ENCODE data around the gene UBAC2.

Gene UBAC2

DNA sequence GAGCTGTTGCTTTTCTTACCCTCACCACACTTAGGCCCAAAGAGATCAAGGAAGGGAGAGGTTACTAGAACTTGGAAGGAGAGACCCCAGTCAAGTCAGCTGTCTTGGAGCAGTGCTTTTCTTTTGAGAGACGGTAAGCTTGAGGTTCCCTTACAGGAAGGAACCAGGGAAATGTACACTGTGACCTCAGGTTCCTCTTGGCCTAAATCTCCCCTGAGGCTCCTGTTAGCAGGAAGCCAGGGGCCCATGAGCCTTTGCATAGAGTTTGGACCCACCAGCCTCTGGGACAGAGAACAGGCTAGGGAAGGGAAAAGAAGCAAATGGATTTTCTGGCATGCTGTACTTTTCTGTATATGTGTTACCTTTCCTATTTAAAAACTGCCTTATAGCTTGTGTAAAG is 63.4 kb downstream of the UBAC2 start:
- Histone ChIP-seq H3K27me3 (ENCODE audit: insufficient read depth, low read depth) (no peaks in the 10 kb centered on the region), H2AFZ (ENCODE audit: low read depth) (no peak overlapping the region), H3K36me3 (ENCODE audit: insufficient read depth) (no peaks in the 10 kb centered on the region), H3K79me2 (ENCODE audit: insufficient read depth, low read depth) (no peaks in the 10 kb centered on the region), H3K27ac (no peak overlapping the region), H4K20me1 (ENCODE audit: insufficient read depth) (no peaks in the 10 kb centered on the region), H3K4me3 (IDR thresholded peaks at IDR 0.05; ENCODE audit: insufficient read depth, low read depth, low read length) (no peak overlapping the region), H3K9ac (no peak overlapping the region), H3K4me1 (ENCODE audit: low read depth, poor library complexity, severe bottlenecking) (no peaks in the 10 kb centered on the region), H3K4me2 (no peak overlapping the region)
- TF ChIP-seq CTCF (conservative IDR thresholded peaks at IDR 0.05; ENCODE audit: low read depth, low read length), result no peak

DNA sequence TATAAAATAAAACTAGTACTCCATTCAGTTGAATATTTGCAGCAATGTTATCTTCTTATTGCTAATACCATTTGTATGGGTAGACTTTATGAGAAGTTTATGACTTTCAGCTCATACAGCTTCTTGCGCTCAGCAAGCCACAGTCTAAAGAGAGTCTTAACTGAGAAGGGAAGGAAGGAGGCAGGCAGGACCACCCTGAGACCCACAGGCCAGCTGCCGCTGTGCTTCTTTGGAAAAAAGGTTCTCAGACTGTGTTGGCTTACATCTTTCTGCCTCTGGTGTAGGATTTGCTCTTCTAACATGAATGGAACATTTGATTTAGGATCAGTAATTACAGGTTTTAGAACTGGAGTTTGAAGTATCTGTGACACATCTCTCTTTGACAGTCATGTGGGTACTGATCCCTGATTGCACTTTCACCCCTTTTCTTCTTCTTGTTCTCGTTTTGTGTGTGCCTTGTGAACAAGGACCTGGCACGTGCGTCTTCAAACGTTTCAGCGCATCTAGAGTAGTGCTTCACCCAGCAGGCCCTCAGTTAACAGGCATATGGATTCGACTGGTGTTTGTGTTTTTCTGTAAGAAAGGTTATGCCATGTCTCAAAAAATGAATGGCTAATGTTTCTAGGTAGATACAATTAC is 64.6 kb downstream of the UBAC2 start:
- no peak overlapping the region for H3K4me2 ChIP-seq
- H3K9ac ChIP-seq, result no peak overlapping the region
- no peaks in the 10 kb centered on the region for H3K27me3 ChIP-seq (ENCODE audit: insufficient read depth, low read depth)
- no peak overlapping the region for H3K27ac ChIP-seq
- no peaks in the 10 kb centered on the region for H4K20me1 ChIP-seq (ENCODE audit: insufficient read depth)
- no peak for TF ChIP-seq CTCF (conservative IDR thresholded peaks at IDR 0.05; ENCODE audit: low read depth, low read length)
- no peaks in the 10 kb centered on the region for H3K36me3 ChIP-seq (ENCODE audit: insufficient read depth)
- H3K4me1 ChIP-seq (ENCODE audit: low read depth, poor library complexity, severe bottlenecking), result no peaks in the 10 kb centered on the region
- H3K79me2 ChIP-seq (ENCODE audit: insufficient read depth, low read depth), result no peaks in the 10 kb centered on the region
- H3K4me3 ChIP-seq (IDR thresholded peaks at IDR 0.05; ENCODE audit: insufficient read depth, low read depth, low read length), result no peak overlapping the region
- H2AFZ ChIP-seq (ENCODE audit: low read depth), result no peak overlapping the region

DNA sequence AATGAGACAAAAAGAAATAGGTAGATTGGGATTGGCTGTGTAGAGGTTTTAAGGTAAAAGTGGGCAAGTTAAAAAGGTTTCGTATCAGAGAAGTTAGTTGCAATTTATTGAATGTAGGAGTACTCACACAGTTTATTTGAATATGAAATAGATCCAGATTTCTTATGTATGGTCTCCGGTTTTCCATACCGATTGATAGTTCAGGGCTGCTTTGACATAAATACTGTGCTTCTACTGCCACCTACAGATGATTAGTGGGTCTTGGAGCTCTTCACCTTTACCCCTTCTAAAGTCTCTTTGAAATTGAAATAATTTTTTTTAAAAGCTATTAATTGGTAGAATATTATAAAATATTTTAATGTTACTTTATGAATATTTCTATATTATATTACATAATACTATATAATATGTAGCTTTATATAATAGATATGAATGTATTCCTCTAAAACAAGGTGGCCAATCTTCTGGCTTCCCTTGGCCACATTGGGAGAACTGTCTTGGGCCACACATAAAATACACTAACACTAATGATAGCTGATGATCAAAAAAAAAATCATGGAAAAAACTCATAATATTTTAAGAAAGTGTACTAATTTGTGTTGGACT is 65.3 kb downstream of the UBAC2 start:
- H2AFZ ChIP-seq (ENCODE audit: low read depth), result no peak overlapping the region
- no peaks in the 10 kb centered on the region for H3K36me3 ChIP-seq (ENCODE audit: insufficient read depth)
- H4K20me1 ChIP-seq (ENCODE audit: insufficient read depth), result no peaks in the 10 kb centered on the region
- no peak overlapping the region for H3K4me2 ChIP-seq
- H3K9ac ChIP-seq, result no peak overlapping the region
- H3K27ac ChIP-seq, result no peak overlapping the region
- no peaks in the 10 kb centered on the region for H3K4me1 ChIP-seq (ENCODE audit: low read depth, poor library complexity, severe bottlenecking)
- H3K79me2 ChIP-seq (ENCODE audit: insufficient read depth, low read depth), result no peaks in the 10 kb centered on the region
- no peak overlapping the region for H3K4me3 ChIP-seq (IDR thresholded peaks at IDR 0.05; ENCODE audit: insufficient read depth, low read depth, low read length)
- no peaks in the 10 kb centered on the region for H3K27me3 ChIP-seq (ENCODE audit: insufficient read depth, low read depth)
- peak; percentile 41 for TF ChIP-seq CTCF (conservative IDR thresholded peaks at IDR 0.05; ENCODE audit: low read depth, low read length)

DNA sequence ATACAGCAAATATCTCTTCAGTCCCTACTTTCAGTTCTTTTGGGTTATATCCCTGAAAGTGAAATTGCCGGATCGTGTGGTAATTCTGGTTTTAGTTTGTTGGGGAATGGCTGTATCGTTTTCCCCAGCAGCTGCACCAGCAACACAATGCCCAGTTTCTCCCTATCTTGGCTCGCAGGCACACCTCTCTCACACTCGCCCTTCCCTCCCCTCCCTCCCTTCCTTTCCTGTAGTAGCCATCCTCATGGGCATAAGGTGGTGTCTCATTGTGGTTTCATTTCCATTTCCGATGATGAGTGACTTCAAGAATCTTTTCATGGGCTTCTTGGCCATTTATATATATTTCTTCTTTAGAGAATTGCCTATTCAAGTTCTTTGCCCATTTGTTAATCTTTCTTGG is 66.2 kb downstream of the UBAC2 start:
- Histone ChIP-seq H3K36me3 (ENCODE audit: insufficient read depth) (no peaks in the 10 kb centered on the region), H3K27ac (no peak overlapping the region), H3K9ac (no peak overlapping the region), H4K20me1 (ENCODE audit: insufficient read depth) (no peaks in the 10 kb centered on the region), H3K79me2 (ENCODE audit: insufficient read depth, low read depth) (no peaks in the 10 kb centered on the region), H3K27me3 (ENCODE audit: insufficient read depth, low read depth) (no peaks in the 10 kb centered on the region), H2AFZ (ENCODE audit: low read depth) (no peak overlapping the region), H3K4me1 (ENCODE audit: low read depth, poor library complexity, severe bottlenecking) (no peaks in the 10 kb centered on the region), H3K4me2 (no peak overlapping the region), H3K4me3 (IDR thresholded peaks at IDR 0.05; ENCODE audit: insufficient read depth, low read depth, low read length) (no peak overlapping the region)
- no peak for TF ChIP-seq CTCF (conservative IDR thresholded peaks at IDR 0.05; ENCODE audit: low read depth, low read length)
